Prostate gland (tissue), 2 donors: Measurements from ENCODE around the gene DMXL2. TPM values are rescaled to one million over a fixed set of nuclear protein-coding genes. Genes with fewer than 3 reads are reported as not detected.

ENCODE experiments used
- DNase-seq: peaks from one replicate; pipeline ENCODE4 v3.0.0-alpha.2; 2019; ENCODE audit warnings: low spot score
- H3K27ac ChIP-seq, 2 donors: fragments of 200-600 bp; sonication (generic); 2 replicates each; pipeline ENCODE4 v1.5.1; 2017 to 2019
- H3K27me3 ChIP-seq: fragments of 200-600 bp; sonication (generic); replicated peaks from 2 replicates; pipeline ENCODE4 v1.5.1; 2019; ENCODE audit not compliant: insufficient read depth
- H3K36me3 ChIP-seq, 2 donors: fragments of 200-600 bp; sonication (generic); 1 replicate in 1 of 2; 2 replicates in 1 of 2; pipeline versions ENCODE4 v1.5.1 to v1.8.1; 2017 to 2019
- H3K4me1 ChIP-seq: fragments of 200-600 bp; sonication (generic); replicated peaks from 2 replicates; pipeline ENCODE4 v1.5.1; 2019
- H3K4me3 ChIP-seq, 2 donors: fragments of 200-600 bp; sonication (generic); 2 replicates each; pipeline ENCODE4 v1.5.1; 2017 to 2019
- H3K9me3 ChIP-seq: fragments of 200-600 bp; sonication (generic); 2 replicates; pipeline ENCODE4 v1.5.1; 2017
- POLR2A ChIP-seq: fragments of 450-650 bp; IDR thresholded peaks from one replicate; pipeline ENCODE4 v1.6.1; 2016; ENCODE audit warnings: antibody characterized with exemption, mild to moderate bottlenecking
- POLR2AphosphoS5 ChIP-seq: sonication (generic); formaldehyde crosslinking; IDR thresholded peaks from one replicate; pipeline ENCODE4 v1.6.1; 2017; ENCODE audit warnings: antibody characterized with exemption
- WGBS: methylation state at CpG from one replicate; pipeline ENCODE4 v1.1.5; 2018; 5-methylcytosine and 5-hydroxymethylcytosine counted together
- intact Hi-C: fragments of 100-400 bp; cut with DNase I; formaldehyde crosslinking; loops from one replicate; pipeline ENCODE4 v1.14.2; 2022
- total RNA-seq, 2 donors: library from RNA; depleted of rRNA; stranded (reverse); fragments of >200 nt; gene quantifications; one replicate each; pipeline ENCODE4 v1.1.0, GENCODE V29; 2016
- TF ChIP-seq, protein P1 (sequence below), 4 experiments: fragments of 200-600 bp in 2 of 4; fragments of 450-650 bp in 2 of 4; sonication (generic) in 2 of 4; IDR thresholded peaks; 1 replicate in 3 of 4; 2 replicates in 1 of 4; pipeline ENCODE4 v1.5.1; 2016 to 2019; ENCODE audit warnings: antibody characterized with exemption in 4 of 4, mild to moderate bottlenecking in 2 of 4, moderate library complexity in 2 of 4

The DMXL2 gene
- total RNA-seq, 2 donors from 2014 or later: 12.2 to 35.3 TPM

DNA sequence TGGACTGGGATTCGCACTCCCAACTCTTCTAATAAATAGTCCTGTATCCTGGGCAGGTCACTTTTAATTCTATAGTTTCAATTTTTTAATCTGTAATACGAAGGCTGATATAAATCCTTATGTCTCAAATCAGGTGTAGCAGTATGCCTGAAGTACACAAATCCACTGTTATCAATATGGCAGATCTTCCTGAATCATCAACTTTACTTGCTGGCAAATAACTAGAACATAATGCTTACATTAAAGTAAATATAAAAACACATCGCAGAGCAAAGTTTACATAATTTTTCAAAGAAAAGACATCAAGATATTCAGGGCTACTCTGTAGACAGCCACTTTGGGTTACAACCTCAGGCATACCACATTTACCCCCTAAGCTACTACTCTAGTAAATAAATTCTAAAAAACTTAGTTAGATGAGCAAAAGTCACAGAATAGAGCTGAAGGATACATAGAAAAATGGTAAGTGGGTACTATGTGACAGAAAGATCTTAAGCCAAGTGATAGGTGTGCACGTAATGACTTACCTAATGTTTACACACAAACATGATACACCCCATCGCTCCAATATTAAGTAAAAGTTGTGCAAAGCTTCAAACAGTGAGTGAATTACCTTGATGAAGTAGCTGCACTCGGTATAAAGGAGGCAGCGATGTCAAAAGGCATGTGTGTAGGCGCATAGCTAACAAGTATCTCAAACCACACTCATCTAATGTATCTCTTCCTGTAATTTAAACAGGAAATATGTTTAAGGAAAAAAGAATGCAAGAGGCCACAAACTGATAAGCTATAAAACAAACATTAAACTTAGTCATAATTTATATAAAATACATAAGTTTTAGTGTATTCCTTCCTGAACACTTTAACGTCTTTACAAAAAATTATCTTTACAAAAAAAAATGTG, 127.9 kb downstream of the DMXL2 start:
- intact Hi-C loops: no loop called here
- TF ChIP-seq POLR2AphosphoS5: no peak
- TF ChIP-seq, protein P1, sequence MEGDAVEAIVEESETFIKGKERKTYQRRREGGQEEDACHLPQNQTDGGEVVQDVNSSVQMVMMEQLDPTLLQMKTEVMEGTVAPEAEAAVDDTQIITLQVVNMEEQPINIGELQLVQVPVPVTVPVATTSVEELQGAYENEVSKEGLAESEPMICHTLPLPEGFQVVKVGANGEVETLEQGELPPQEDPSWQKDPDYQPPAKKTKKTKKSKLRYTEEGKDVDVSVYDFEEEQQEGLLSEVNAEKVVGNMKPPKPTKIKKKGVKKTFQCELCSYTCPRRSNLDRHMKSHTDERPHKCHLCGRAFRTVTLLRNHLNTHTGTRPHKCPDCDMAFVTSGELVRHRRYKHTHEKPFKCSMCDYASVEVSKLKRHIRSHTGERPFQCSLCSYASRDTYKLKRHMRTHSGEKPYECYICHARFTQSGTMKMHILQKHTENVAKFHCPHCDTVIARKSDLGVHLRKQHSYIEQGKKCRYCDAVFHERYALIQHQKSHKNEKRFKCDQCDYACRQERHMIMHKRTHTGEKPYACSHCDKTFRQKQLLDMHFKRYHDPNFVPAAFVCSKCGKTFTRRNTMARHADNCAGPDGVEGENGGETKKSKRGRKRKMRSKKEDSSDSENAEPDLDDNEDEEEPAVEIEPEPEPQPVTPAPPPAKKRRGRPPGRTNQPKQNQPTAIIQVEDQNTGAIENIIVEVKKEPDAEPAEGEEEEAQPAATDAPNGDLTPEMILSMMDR (IDR thresholded peaks at IDR 0.05): no peak
- no peak for TF ChIP-seq POLR2A
- H3K36me3 ChIP-seq: no peaks in the 10 kb centered on the region
- no peak overlapping the region for H3K4me3 ChIP-seq
- no peak for DNase-seq
- no peaks in the 10 kb centered on the region for H3K4me1 ChIP-seq
- 77% methylated on average over 9 of the region's 9 CpGs for WGBS
- H3K9me3 ChIP-seq: no peaks in the 10 kb centered on the region
- H3K27me3 ChIP-seq: no peaks in the 10 kb centered on the region
- H3K27ac ChIP-seq: no peak overlapping the region

DNA sequence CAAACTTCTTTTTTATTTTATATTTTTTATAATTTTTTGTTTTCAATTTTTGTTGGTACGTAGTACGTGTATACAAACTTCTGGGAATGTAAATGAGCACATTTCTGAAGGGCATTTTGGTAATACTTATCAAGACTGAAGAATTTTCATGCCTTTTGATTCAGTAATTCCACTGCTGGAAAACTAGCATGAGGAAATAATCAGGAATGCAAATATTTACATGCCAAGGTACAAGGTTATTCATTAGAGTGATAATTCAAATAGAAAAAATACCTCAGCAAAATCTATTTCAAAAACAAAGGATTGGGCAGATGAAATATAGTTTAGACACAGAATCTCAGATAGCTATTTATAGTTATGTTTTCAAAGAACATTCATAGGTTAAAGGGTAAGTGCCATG, 128.7 kb downstream of the DMXL2 start:
- Histone ChIP-seq H3K36me3 (no peaks in the 10 kb centered on the region), H3K9me3 (no peaks in the 10 kb centered on the region), H3K27ac (no peak overlapping the region), H3K4me3 (no peak overlapping the region), H3K4me1 (no peaks in the 10 kb centered on the region), H3K27me3 (no peaks in the 10 kb centered on the region)
- no peak for DNase-seq
- intact Hi-C loops: no loop called here
- WGBS: 98% methylated on average over 2 of the region's 2 CpGs
- TF ChIP-seq POLR2A (no peak), POLR2AphosphoS5 (no peak)
- TF ChIP-seq, protein P1 (IDR thresholded peaks at IDR 0.05): no peak

DNA sequence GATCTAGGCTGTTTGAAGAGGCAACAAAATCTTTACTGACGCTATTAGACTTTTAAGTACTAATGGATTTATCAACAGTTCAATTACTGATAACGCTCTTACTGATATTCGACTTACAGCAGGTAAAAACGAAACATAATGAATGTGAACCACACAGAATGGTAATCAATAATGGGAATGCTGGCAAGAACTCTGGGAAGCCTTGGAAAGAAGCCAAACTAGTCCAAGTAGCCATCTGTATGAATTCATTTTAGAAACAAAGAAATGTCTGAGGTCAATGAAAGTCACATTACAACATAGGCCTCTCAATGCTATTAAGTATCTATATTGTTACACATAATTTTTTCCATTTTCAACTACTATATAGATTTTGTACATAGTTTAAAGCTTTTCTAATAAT, 130.0 kb downstream of the DMXL2 start:
- no peaks in the 10 kb centered on the region for H3K9me3 ChIP-seq
- no peak for DNase-seq
- no peaks in the 10 kb centered on the region for H3K36me3 ChIP-seq
- no peaks in the 10 kb centered on the region for H3K27me3 ChIP-seq
- TF ChIP-seq POLR2AphosphoS5: no peak
- TF ChIP-seq POLR2A: no peak
- TF ChIP-seq, protein P1 (IDR thresholded peaks at IDR 0.05): no peak
- 90% methylated on average over 4 of the region's 4 CpGs for whole genome bisulfite sequencing
- no peaks in the 10 kb centered on the region for H3K4me1 ChIP-seq
- H3K27ac ChIP-seq: no peak overlapping the region
- intact Hi-C loops: no loop called here
- no peak overlapping the region for H3K4me3 ChIP-seq

DNA sequence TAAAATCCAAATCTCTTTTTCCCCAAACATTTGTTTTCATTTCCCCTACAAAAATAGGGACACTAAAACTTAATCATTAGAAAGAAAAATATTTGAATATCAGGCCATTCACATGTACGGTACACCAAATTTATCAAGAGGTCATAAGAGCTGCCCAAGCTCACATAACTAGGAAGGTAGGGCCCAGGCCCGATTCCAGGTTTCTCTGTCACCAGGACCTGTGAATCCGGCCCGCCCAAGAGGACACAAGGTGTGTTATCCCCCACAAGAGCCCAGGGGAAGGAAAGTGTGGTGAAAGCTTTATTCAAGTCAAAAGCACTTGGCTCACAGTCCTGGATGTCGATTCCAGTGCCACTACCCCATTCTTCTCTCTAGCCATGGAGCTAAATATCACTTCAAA, 130.6 kb downstream of the DMXL2 start:
- Histone ChIP-seq H3K9me3 (no peaks in the 10 kb centered on the region), H3K27ac (no peak overlapping the region), H3K36me3 (no peaks in the 10 kb centered on the region), H3K27me3 (no peaks in the 10 kb centered on the region), H3K4me1 (no peaks in the 10 kb centered on the region), H3K4me3 (no peak overlapping the region)
- intact Hi-C loops: no loop called here
- 94% methylated on average over 5 of the region's 5 CpGs for WGBS
- TF ChIP-seq POLR2AphosphoS5 (no peak), POLR2A (no peak)
- TF ChIP-seq, protein P1 (IDR thresholded peaks at IDR 0.05): no peak
- DNase-seq: no peak

DNA sequence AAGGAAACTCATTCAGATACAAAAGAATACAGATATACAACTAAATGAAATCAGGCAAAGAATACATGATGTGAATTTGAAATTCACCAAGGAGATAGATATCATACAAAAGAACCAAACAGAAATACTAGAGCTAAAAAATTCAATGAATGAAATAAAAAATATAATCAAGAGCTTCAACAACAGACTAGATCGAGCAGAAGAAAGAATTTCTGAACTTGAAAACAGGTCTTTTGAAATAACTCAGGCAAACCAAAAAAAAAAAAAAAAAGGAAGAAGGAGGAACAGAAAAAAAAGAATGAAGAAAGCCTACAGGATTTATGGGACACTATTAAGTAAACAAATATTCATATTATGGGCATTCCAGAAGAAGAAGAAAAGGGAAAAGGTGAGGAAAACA, 137.8 kb downstream of the DMXL2 start:
- intact Hi-C loops: no loop called here
- Histone ChIP-seq H3K4me3 (no peak overlapping the region), H3K27ac (no peak overlapping the region), H3K9me3 (no peaks in the 10 kb centered on the region), H3K27me3 (no peaks in the 10 kb centered on the region), H3K4me1 (no peaks in the 10 kb centered on the region), H3K36me3 (no peaks in the 10 kb centered on the region)
- 85% methylated on average over 1 of the region's 1 CpG for WGBS
- TF ChIP-seq POLR2A (no peak), POLR2AphosphoS5 (no peak)
- TF ChIP-seq, protein P1 (IDR thresholded peaks at IDR 0.05): no peak
- DNase-seq: no peak
